Stimulated activated CD4-positive, alpha-beta T cell treated with anti-CD3 and anti-CD28 coated beads, Interleukin-1b, Interleukin-23, amount 100 ng/mL, for 4 hours (primary cell): ENCODE data around the gene CHPF.
A peak's percentile ranks its signal among the peaks of the same experiment; 100 is the strongest.

ENCODE experiments used
- DNase-seq, 2 donors: peaks; one replicate each; pipeline ENCODE4 v3.0.0-alpha.2; 2020; ENCODE audit warnings: low read depth in 2 of 2

CHPF gene

GRCh38 chr2:219532378-219532649 lies 11.3 kb downstream of the CHPF start:
- DNase-seq: no peak

- no peak for DNase-seq
Measured at GRCh38 chr2:219531639-219532377, 11.8 kb downstream of the CHPF start.

GRCh38 chr2:219530048-219530963 lies 13.3 kb downstream of the CHPF start:
- DNase-seq: peak; percentile 84 to 85

- DNase-seq: no peak
Measured at GRCh38 chr2:219527472-219527871, 16.1 kb downstream of the CHPF start.

- DNase-seq: no peak
Measured at GRCh38 chr2:219527076-219527394, 16.6 kb downstream of the CHPF start.

- no peak for DNase-seq
Measured at GRCh38 chr2:219526320-219527075, 17.1 kb downstream of the CHPF start.

- DNase-seq: no peak
Measured at GRCh38 chr2:219525533-219526232, 17.9 kb downstream of the CHPF start.

GRCh38 chr2:219524817-219525216 lies 18.8 kb downstream of the CHPF start:
- DNase-seq: no peak

- no peak for DNase-seq
Measured at GRCh38 chr2:219523031-219523671, 20.5 kb downstream of the CHPF start.

GRCh38 chr2:219522111-219523030 lies 21.2 kb downstream of the CHPF start:
- DNase-seq: no peak

- DNase-seq: no peak
Measured at GRCh38 chr2:219521066-219521880, 22.3 kb downstream of the CHPF start.

GRCh38 chr2:219520079-219520478 lies 23.5 kb downstream of the CHPF start:
- DNase-seq: no peak

GRCh38 chr2:219519526-219519916 lies 24.1 kb downstream of the CHPF start:
- DNase-seq: no peak

- no peak for DNase-seq
Measured at GRCh38 chr2:219517954-219518778, 25.4 kb downstream of the CHPF start.

- DNase-seq: no peak
Measured at GRCh38 chr2:219516888-219517287, 26.7 kb downstream of the CHPF start.

- no peak for DNase-seq
Measured at GRCh38 chr2:219515874-219516629, 27.6 kb downstream of the CHPF start.

GRCh38 chr2:219514836-219515235 lies 28.8 kb downstream of the CHPF start:
- no peak for DNase-seq

- DNase-seq: no peak
Measured at GRCh38 chr2:219514196-219514761, 29.3 kb downstream of the CHPF start, which contains the start of gene ASIC4. ASIC4 (plus strand) TSS chr2:219514482; CDS start chr2:219514725, 243 bp downstream.
